Gastroesophageal sphincter (tissue), 3 donors: ENCODE results near the gene LINGO4.

ENCODE experiments used
- EP300 ChIP-seq: sonication (generic); formaldehyde crosslinking; IDR thresholded peaks from one replicate; pipeline ENCODE4 v1.6.1; 2017; ENCODE audit warnings: antibody characterized with exemption, mild to moderate bottlenecking
- POLR2A ChIP-seq, 2 donors: fragments of 450-650 bp; IDR thresholded peaks; one replicate each; pipeline ENCODE4 v1.6.1; 2017; ENCODE audit warnings: antibody characterized with exemption in 2 of 2, mild to moderate bottlenecking in 2 of 2, moderate library complexity in 1 of 2
- POLR2AphosphoS5 ChIP-seq: sonication (generic); formaldehyde crosslinking; IDR thresholded peaks from one replicate; pipeline ENCODE4 v1.6.1; 2017; ENCODE audit warnings: antibody characterized with exemption
- TF ChIP-seq, protein P1 (sequence below), 4 experiments: fragments of 200-600 bp in 2 of 4; fragments of 450-650 bp in 2 of 4; sonication (generic) in 1 of 4; IDR thresholded peaks; one replicate each; pipeline ENCODE4 v1.5.1; 2017 to 2019; ENCODE audit warnings: antibody characterized with exemption in 4 of 4, mild to moderate bottlenecking in 2 of 4, moderate library complexity in 2 of 4

GRCh38 chr1:151841141-151841540, 35.9 kb upstream of the LINGO4 start:
- TF ChIP-seq, protein P1, sequence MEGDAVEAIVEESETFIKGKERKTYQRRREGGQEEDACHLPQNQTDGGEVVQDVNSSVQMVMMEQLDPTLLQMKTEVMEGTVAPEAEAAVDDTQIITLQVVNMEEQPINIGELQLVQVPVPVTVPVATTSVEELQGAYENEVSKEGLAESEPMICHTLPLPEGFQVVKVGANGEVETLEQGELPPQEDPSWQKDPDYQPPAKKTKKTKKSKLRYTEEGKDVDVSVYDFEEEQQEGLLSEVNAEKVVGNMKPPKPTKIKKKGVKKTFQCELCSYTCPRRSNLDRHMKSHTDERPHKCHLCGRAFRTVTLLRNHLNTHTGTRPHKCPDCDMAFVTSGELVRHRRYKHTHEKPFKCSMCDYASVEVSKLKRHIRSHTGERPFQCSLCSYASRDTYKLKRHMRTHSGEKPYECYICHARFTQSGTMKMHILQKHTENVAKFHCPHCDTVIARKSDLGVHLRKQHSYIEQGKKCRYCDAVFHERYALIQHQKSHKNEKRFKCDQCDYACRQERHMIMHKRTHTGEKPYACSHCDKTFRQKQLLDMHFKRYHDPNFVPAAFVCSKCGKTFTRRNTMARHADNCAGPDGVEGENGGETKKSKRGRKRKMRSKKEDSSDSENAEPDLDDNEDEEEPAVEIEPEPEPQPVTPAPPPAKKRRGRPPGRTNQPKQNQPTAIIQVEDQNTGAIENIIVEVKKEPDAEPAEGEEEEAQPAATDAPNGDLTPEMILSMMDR (IDR thresholded peaks at IDR 0.05), result no peak
- TF ChIP-seq POLR2AphosphoS5 (no peak), POLR2A (IDR thresholded peaks at IDR 0.05) (no peak), EP300 (no peak)
